ENCODE measurements around the gene ADCY2.

GRCh38 chr5:7751874-7752273 is 355.9 kb downstream of the ADCY2 start:
- no peak for TF ChIP-seq SRY (CRISPR knock-in tag; IDR thresholded peaks at IDR 0.05)
- TF ChIP-seq ZBTB8A (CRISPR knock-in tag; IDR thresholded peaks at IDR 0.05; ENCODE audit: borderline replicate concordance, low read depth), result no peak
- no peak for TF ChIP-seq SRSF4 (IDR thresholded peaks at IDR 0.05; ENCODE audit: low read depth, low read length, poor library complexity, severe bottlenecking)
- no peak for TF ChIP-seq CTCF (CRISPR knock-in tag; IDR thresholded peaks at IDR 0.05)
- TF ChIP-seq ATRX (CRISPR knock-in tag; IDR thresholded peaks at IDR 0.05; ENCODE audit: borderline replicate concordance), result no peak
